Mesenchymal stem cell (in vitro differentiated cells and primary cell): ENCODE results near the gene ELF3. TPM values are rescaled to one million over a fixed set of nuclear protein-coding genes. Genes with fewer than 3 reads are reported as not detected.
"Not testable (repeated sequence)": the region's sequence is repeated elsewhere in the genome, so short reads cannot be mapped to it uniquely, and the experiment has no call there.

Experiments used
- DNase-seq: peaks from one replicate; pipeline ENCODE4 v3.0.0-alpha.2; 2013
- H2AFZ ChIP-seq: one replicate; pipeline ENCODE4 v1.6.1; 2013; ENCODE audit warnings: low read depth, mild to moderate bottlenecking, control low read depth, inconsistent platforms, low read length, moderate library complexity
- H2AK5ac ChIP-seq: 2 replicates; pipeline ENCODE4 v1.6.1; 2013; ENCODE audit warnings: low read length, moderate library complexity, mild to moderate bottlenecking, inconsistent platforms; ENCODE audit not compliant: severe bottlenecking
- H2BK120ac ChIP-seq: one replicate; pipeline ENCODE4 v1.6.1; 2013; ENCODE audit warnings: low read depth, mild to moderate bottlenecking, inconsistent platforms, low read length, moderate library complexity
- H2BK12ac ChIP-seq, 2 experiments: one replicate each; pipeline ENCODE4 v1.6.1; 2013; ENCODE audit warnings: inconsistent platforms in 2 of 2, low read length in 2 of 2, mild to moderate bottlenecking in 2 of 2, moderate library complexity in 2 of 2, control low read depth in 1 of 2
- H2BK15ac ChIP-seq: one replicate; pipeline ENCODE4 v1.6.1; 2013; ENCODE audit warnings: mild to moderate bottlenecking, low read depth, inconsistent platforms; ENCODE audit not compliant: poor library complexity, severe bottlenecking
- H2BK5ac ChIP-seq: 2 replicates; pipeline ENCODE4 v1.6.1; 2013; ENCODE audit warnings: low read depth, mild to moderate bottlenecking, low read length, control low read depth, inconsistent platforms; ENCODE audit not compliant: poor library complexity, severe bottlenecking
- H3K14ac ChIP-seq, 2 experiments: one replicate each; pipeline ENCODE4 v1.6.1; 2013; ENCODE audit warnings: inconsistent platforms in 2 of 2, low read length in 2 of 2, control low read depth in 1 of 2, mild to moderate bottlenecking in 1 of 2, moderate library complexity in 1 of 2
- H3K18ac ChIP-seq, 2 experiments: one replicate each; pipeline ENCODE4 v1.6.1; 2013; ENCODE audit warnings: inconsistent platforms in 2 of 2, low read length in 2 of 2, control low read depth in 1 of 2, low read depth in 1 of 2, mild to moderate bottlenecking in 1 of 2
- H3K23ac ChIP-seq, 2 experiments: one replicate each; pipeline ENCODE4 v1.6.1; 2013; ENCODE audit warnings: inconsistent platforms in 2 of 2, low read length in 2 of 2, mild to moderate bottlenecking in 2 of 2, moderate library complexity in 2 of 2, control low read depth in 1 of 2
- H3K27ac ChIP-seq: 2 replicates; pipeline ENCODE4 v1.5.1; 2013; ENCODE audit warnings: mild to moderate bottlenecking, moderate library complexity, low read length, control low read depth, inconsistent platforms; ENCODE audit not compliant: poor library complexity, severe bottlenecking
- H3K27me3 ChIP-seq, 2 experiments: 2 replicates each; pipeline versions ENCODE4 v1.6.1 to v1.7.0; 2013; ENCODE audit warnings: low read length in 2 of 2, mild to moderate bottlenecking in 2 of 2, moderate library complexity in 2 of 2, control low read depth in 1 of 2, inconsistent platforms in 1 of 2; ENCODE audit not compliant: control insufficient read depth in 1 of 2, insufficient read depth in 1 of 2
- H3K36me3 ChIP-seq, 2 experiments: 2 replicates each; pipeline versions ENCODE4 v1.6.1 to v1.7.0; 2013; ENCODE audit warnings: low read length in 2 of 2, control low read depth in 1 of 2, inconsistent platforms in 1 of 2, low read depth in 1 of 2, mild to moderate bottlenecking in 1 of 2; ENCODE audit not compliant: insufficient read depth in 2 of 2, control insufficient read depth in 1 of 2
- H3K4ac ChIP-seq, 2 experiments: one replicate each; pipeline ENCODE4 v1.6.1; 2013; ENCODE audit warnings: inconsistent platforms in 2 of 2, low read length in 2 of 2, mild to moderate bottlenecking in 2 of 2, moderate library complexity in 2 of 2, control low read depth in 1 of 2, low read depth in 1 of 2
- H3K4me1 ChIP-seq: 2 replicates; pipeline ENCODE4 v1.6.1; 2013; ENCODE audit warnings: low read depth, low read length, control low read depth; ENCODE audit not compliant: control insufficient read depth, insufficient read depth
- H3K4me2 ChIP-seq: 2 replicates; pipeline ENCODE4 v1.6.1; 2013; ENCODE audit warnings: low read length, mild to moderate bottlenecking, inconsistent platforms; ENCODE audit not compliant: poor library complexity, severe bottlenecking
- H3K4me3 ChIP-seq, 2 experiments: 2 replicates each; pipeline versions ENCODE4 v1.5.1 to v1.7.0; 2013; ENCODE audit warnings: low read length in 2 of 2, mild to moderate bottlenecking in 2 of 2, control low read depth in 1 of 2, low read depth in 1 of 2; ENCODE audit not compliant: insufficient read depth in 1 of 2
- H3K79me1 ChIP-seq: replicated peaks from 2 replicates; pipeline ENCODE4 v1.6.1; 2013; ENCODE audit warnings: mild to moderate bottlenecking, control low read depth, low read length, inconsistent platforms; ENCODE audit not compliant: poor library complexity, severe bottlenecking
- H3K9ac ChIP-seq: 2 replicates; pipeline ENCODE4 v1.7.0; 2013; ENCODE audit warnings: mild to moderate bottlenecking, low read length, moderate library complexity
- H3K9me3 ChIP-seq: 2 replicates; pipeline ENCODE4 v1.7.0; 2013; ENCODE audit warnings: mild to moderate bottlenecking, low read length; ENCODE audit not compliant: control insufficient read depth
- H4K8ac ChIP-seq: one replicate; pipeline ENCODE4 v1.6.1; 2013; ENCODE audit warnings: inconsistent platforms, mild to moderate bottlenecking, low read length, moderate library complexity
- H4K91ac ChIP-seq: one replicate; pipeline ENCODE4 v1.6.1; 2013; ENCODE audit warnings: mild to moderate bottlenecking, low read length, inconsistent platforms
- WGBS: methylation state at CpG from one replicate; pipeline ENCODE4 v1.1.7; 2013; ENCODE audit warnings: mixed read lengths; 5-methylcytosine and 5-hydroxymethylcytosine counted together
- polyA plus RNA-seq, 2 experiments: library from polyadenylated mRNA; stranded (reverse); fragments of 200-250 nt; gene quantifications; one replicate each; pipeline ENCODE4 v1.2.3, GENCODE V29; 2013

ELF3 gene
- polyA plus RNA-seq (2013, experiment 1 of 2): 0.04 TPM
- 0.07 TPM for polyA plus RNA-seq (2013, experiment 2 of 2)

- H3K4me1 ChIP-seq: peaks cover 58% of the 10 kb centered on the region
- DNase-seq: no peak
- 43% methylated on average over 22 of the region's 24 CpGs for WGBS
- H3K18ac ChIP-seq: no peak within 1 kb of the TSS
- peak within 1 kb of the TSS; percentile 92 for H2BK5ac ChIP-seq
- no peak within 1 kb of the TSS for H2AFZ ChIP-seq
- H3K36me3 ChIP-seq: peaks cover 18 to 42% of the 10 kb centered on the region in 2 experiments
- H3K4ac ChIP-seq: peak within 1 kb of the TSS in 1 of 2 experiments; percentile 21
- H3K4me3 ChIP-seq: peak within 1 kb of the TSS in 1 of 2 experiments; percentile 67
- H3K4me2 ChIP-seq: peak within 1 kb of the TSS; percentile 87
- peaks cover 21% of the 10 kb centered on the region for H3K79me1 ChIP-seq
- H2AK5ac ChIP-seq: peak within 1 kb of the TSS; percentile 97
- H3K9me3 ChIP-seq: no peaks in the 10 kb centered on the region
- no peak within 1 kb of the TSS for H4K8ac ChIP-seq
- H2BK15ac ChIP-seq: no peak within 1 kb of the TSS
- H3K23ac ChIP-seq: peak within 1 kb of the TSS in 1 of 2 experiments; percentile 38
- H3K27ac ChIP-seq: peak within 1 kb of the TSS; percentile 99
- H2BK120ac ChIP-seq: no peak within 1 kb of the TSS
- H3K14ac ChIP-seq: no peak within 1 kb of the TSS
- no peak within 1 kb of the TSS for H4K91ac ChIP-seq
- no peak within 1 kb of the TSS for H2BK12ac ChIP-seq
- H3K27me3 ChIP-seq: peaks cover 0 to 4% of the 10 kb centered on the region in 2 experiments
- H3K9ac ChIP-seq: no peak within 1 kb of the TSS
Measured at GRCh38 chr1:202010180-202011015, at the start of gene ELF3. Gene ELF3, plus strand, starts transcription at chr1:202010587. Its CDS starts 550 bp downstream, at chr1:202011137.

- H4K8ac ChIP-seq, H2BK15ac ChIP-seq, H3K9ac ChIP-seq, H3K4me3 ChIP-seq, H3K23ac ChIP-seq, H3K4me2 ChIP-seq, H3K18ac ChIP-seq, H4K91ac ChIP-seq, H3K27ac ChIP-seq, H3K9me3 ChIP-seq, H3K14ac ChIP-seq, H2AFZ ChIP-seq, H3K4me1 ChIP-seq, H2AK5ac ChIP-seq, H2BK12ac ChIP-seq, DNase-seq, H3K27me3 ChIP-seq, H2BK5ac ChIP-seq, H2BK120ac ChIP-seq, H3K4ac ChIP-seq: not testable (repeated sequence)
- WGBS: 97% methylated on average over 9 of the region's 10 CpGs
- Histone ChIP-seq H3K36me3 (peaks cover 44 to 81% of the 10 kb centered on the region in 2 experiments), H3K79me1 (peaks cover 13% of the 10 kb centered on the region)
Measured at GRCh38 chr1:201962382-201962781, 48.0 kb upstream of the ELF3 start.

- no peak overlapping the region for H2BK15ac ChIP-seq
- no peak overlapping the region for H3K4me2 ChIP-seq
- no peak overlapping the region for H4K8ac ChIP-seq
- no peak overlapping the region for H3K18ac ChIP-seq
- H3K14ac ChIP-seq: no peak overlapping the region
- no peak overlapping the region for H4K91ac ChIP-seq
- peak overlapping the region; percentile 14 for H3K27ac ChIP-seq
- H2AFZ ChIP-seq: no peak overlapping the region
- H2BK12ac ChIP-seq: no peak overlapping the region
- H2AK5ac ChIP-seq: no peak overlapping the region
- H3K23ac ChIP-seq: no peak overlapping the region
- H3K9ac ChIP-seq: no peak overlapping the region
- DNase-seq: peak; percentile 34
- no peak overlapping the region for H2BK120ac ChIP-seq
- H3K36me3 ChIP-seq: peaks cover 44 to 83% of the 10 kb centered on the region in 2 experiments
- no peak overlapping the region for H3K4me3 ChIP-seq
- H3K79me1 ChIP-seq: peaks cover 15% of the 10 kb centered on the region
- H3K9me3 ChIP-seq: no peaks in the 10 kb centered on the region
- H2BK5ac ChIP-seq: no peak overlapping the region
- H3K27me3 ChIP-seq: no peaks in the 10 kb centered on the region
- no CpG with 5 or more reads among the region's 1 CpG for WGBS
- peaks cover 6% of the 10 kb centered on the region for H3K4me1 ChIP-seq
- no peak overlapping the region for H3K4ac ChIP-seq
Measured at GRCh38 chr1:201964261-201964660, 46.1 kb upstream of the ELF3 start.

- no peak overlapping the region for H3K4ac ChIP-seq
- peaks cover 34 to 89% of the 10 kb centered on the region in 2 experiments for H3K36me3 ChIP-seq
- no peak overlapping the region for H3K23ac ChIP-seq
- no peak overlapping the region for H3K14ac ChIP-seq
- H2AFZ ChIP-seq: no peak overlapping the region
- peaks cover 8% of the 10 kb centered on the region for H3K4me1 ChIP-seq
- no peak overlapping the region for H4K8ac ChIP-seq
- peaks cover 12% of the 10 kb centered on the region for H3K79me1 ChIP-seq
- H2BK15ac ChIP-seq: no peak overlapping the region
- peak overlapping the region; percentile 8 for H3K9ac ChIP-seq
- H2BK120ac ChIP-seq: no peak overlapping the region
- H3K9me3 ChIP-seq: no peaks in the 10 kb centered on the region
- H3K4me2 ChIP-seq: no peak overlapping the region
- H2BK5ac ChIP-seq: no peak overlapping the region
- H3K27me3 ChIP-seq: no peaks in the 10 kb centered on the region
- no peak overlapping the region for H4K91ac ChIP-seq
- no peak for DNase-seq
- no peak overlapping the region for H2AK5ac ChIP-seq
- WGBS: 96% methylated on average over 5 of the region's 5 CpGs
- no peak overlapping the region for H3K18ac ChIP-seq
- H3K27ac ChIP-seq: peak overlapping the region; percentile 35
- H3K4me3 ChIP-seq: no peak overlapping the region
- H2BK12ac ChIP-seq: no peak overlapping the region
Measured at GRCh38 chr1:201966171-201966570, 44.2 kb upstream of the ELF3 start.
